Ishikawa (cell line): ENCODE measurements around the gene ORC5.

Experiments
- CEBPB ChIP-seq: IDR thresholded peaks from 2 replicates; pipeline ENCODE4 v1.6.1; 2012
- CREB1 ChIP-seq: IDR thresholded peaks from 2 replicates; pipeline ENCODE4 v1.6.1; 2012; ENCODE audit warnings: low read depth
- FOXM1 ChIP-seq: IDR thresholded peaks from 2 replicates; pipeline ENCODE4 v1.6.1; 2012; ENCODE audit warnings: low read depth, borderline replicate concordance
- MAX ChIP-seq: IDR thresholded peaks from 2 replicates; pipeline ENCODE4 v1.6.1; 2012
- TAF1 ChIP-seq: IDR thresholded peaks from 2 replicates; pipeline ENCODE4 v1.6.1; 2012; ENCODE audit warnings: low read depth, mild to moderate bottlenecking
- USF1 ChIP-seq: IDR thresholded peaks from 2 replicates; pipeline ENCODE4 v1.6.1; 2012
- YY1 ChIP-seq: IDR thresholded peaks from 2 replicates; pipeline ENCODE4 v1.6.1; 2012; ENCODE audit warnings: low read depth
- TF ChIP-seq, protein P1 (sequence below): IDR thresholded peaks from 2 replicates; pipeline ENCODE4 v1.6.1; 2012; ENCODE audit warnings: low read depth, mild to moderate bottlenecking

- TF ChIP-seq, protein P1, sequence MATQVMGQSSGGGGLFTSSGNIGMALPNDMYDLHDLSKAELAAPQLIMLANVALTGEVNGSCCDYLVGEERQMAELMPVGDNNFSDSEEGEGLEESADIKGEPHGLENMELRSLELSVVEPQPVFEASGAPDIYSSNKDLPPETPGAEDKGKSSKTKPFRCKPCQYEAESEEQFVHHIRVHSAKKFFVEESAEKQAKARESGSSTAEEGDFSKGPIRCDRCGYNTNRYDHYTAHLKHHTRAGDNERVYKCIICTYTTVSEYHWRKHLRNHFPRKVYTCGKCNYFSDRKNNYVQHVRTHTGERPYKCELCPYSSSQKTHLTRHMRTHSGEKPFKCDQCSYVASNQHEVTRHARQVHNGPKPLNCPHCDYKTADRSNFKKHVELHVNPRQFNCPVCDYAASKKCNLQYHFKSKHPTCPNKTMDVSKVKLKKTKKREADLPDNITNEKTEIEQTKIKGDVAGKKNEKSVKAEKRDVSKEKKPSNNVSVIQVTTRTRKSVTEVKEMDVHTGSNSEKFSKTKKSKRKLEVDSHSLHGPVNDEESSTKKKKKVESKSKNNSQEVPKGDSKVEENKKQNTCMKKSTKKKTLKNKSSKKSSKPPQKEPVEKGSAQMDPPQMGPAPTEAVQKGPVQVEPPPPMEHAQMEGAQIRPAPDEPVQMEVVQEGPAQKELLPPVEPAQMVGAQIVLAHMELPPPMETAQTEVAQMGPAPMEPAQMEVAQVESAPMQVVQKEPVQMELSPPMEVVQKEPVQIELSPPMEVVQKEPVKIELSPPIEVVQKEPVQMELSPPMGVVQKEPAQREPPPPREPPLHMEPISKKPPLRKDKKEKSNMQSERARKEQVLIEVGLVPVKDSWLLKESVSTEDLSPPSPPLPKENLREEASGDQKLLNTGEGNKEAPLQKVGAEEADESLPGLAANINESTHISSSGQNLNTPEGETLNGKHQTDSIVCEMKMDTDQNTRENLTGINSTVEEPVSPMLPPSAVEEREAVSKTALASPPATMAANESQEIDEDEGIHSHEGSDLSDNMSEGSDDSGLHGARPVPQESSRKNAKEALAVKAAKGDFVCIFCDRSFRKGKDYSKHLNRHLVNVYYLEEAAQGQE: no peak
- TF ChIP-seq YY1 (no peak), CEBPB (no peak), MAX (no peak), CREB1 (no peak), FOXM1 (no peak), TAF1 (no peak), USF1 (no peak)
Measured at GRCh38 chr7:104176332-104176731, 31.5 kb downstream of the ORC5 start.
